SK-N-SH (cell line): ENCODE data around the gene BRAF. TPM values are rescaled to one million over a fixed set of nuclear protein-coding genes. Genes with fewer than 3 reads are reported as not detected.

Experiments used
- CTCF ChIA-PET: fragments of 300-600, 350-600 bp; formaldehyde crosslinking; extraction: SDS; loops from one replicate; lab custom pipeline; 2021; lab: Yijun Ruan, JAX
- POLR2A ChIA-PET: fragments of 350-600 bp; sonication (Branson Sonifier 250); formaldehyde crosslinking; extraction: SDS; loops from one replicate; lab custom pipeline; 2020; ENCODE audit warnings: antibody characterized with exemption, inconsistent platforms; lab: Yijun Ruan, JAX
- DNase-seq: peaks from one replicate; pipeline ENCODE4 v3.0.0; 2012
- H2AFZ ChIP-seq: fragments of 200-600 bp; sonication (generic); 2 replicates; pipeline ENCODE4 v1.8.1; 2016; ENCODE audit warnings: antibody characterized with exemption, mild to moderate bottlenecking, low read depth
- H3F3A ChIP-seq: fragments of 200-600 bp; sonication (generic); replicated peaks from 2 replicates; pipeline ENCODE3; 2016; ENCODE audit warnings: antibody characterized with exemption, mild to moderate bottlenecking; ENCODE audit not compliant: insufficient read depth
- H3K27ac ChIP-seq, 2 experiments: fragments of 200-500 bp in 1 of 2; fragments of 200-600 bp in 1 of 2; sonication (Bioruptor generic) in 1 of 2; sonication (generic), shearing (Covaris generic) in 1 of 2; 2 replicates each; pipeline versions ENCODE4 v1.5.1 to v1.6.1; 2014 to 2016; ENCODE audit warnings: low read depth in 2 of 2, inconsistent platforms in 1 of 2, low read length in 1 of 2, mild to moderate bottlenecking in 1 of 2, mixed read lengths in 1 of 2
- H3K27me3 ChIP-seq: fragments of 200-600 bp; sonication (generic), shearing (Covaris generic); 2 replicates; pipeline ENCODE4 v1.6.1; 2016; ENCODE audit warnings: mixed run types; ENCODE audit not compliant: insufficient read depth
- H3K36me3 ChIP-seq, 2 experiments: fragments of 200-500 bp in 1 of 2; fragments of 200-600 bp in 1 of 2; sonication (Bioruptor generic) in 1 of 2; sonication (generic) in 1 of 2; replicated peaks in 1 of 2; 2 replicates each; pipeline versions ENCODE3 to v1.5.1; 2014 to 2016; ENCODE audit warnings: low read length in 1 of 2, mild to moderate bottlenecking in 1 of 2; ENCODE audit not compliant: insufficient read depth in 2 of 2, control insufficient read depth in 1 of 2
- H3K4me1 ChIP-seq, 2 experiments: fragments of 200-500 bp in 1 of 2; fragments of 200-600 bp in 1 of 2; sonication (Bioruptor generic) in 1 of 2; sonication (generic), shearing (Covaris generic) in 1 of 2; 2 replicates each; pipeline versions ENCODE4 v1.5.1 to v1.6.1; 2014 to 2016; ENCODE audit warnings: low read depth in 1 of 2, low read length in 1 of 2, mixed run types in 1 of 2; ENCODE audit not compliant: insufficient read depth in 2 of 2, control insufficient read depth in 1 of 2
- H3K4me2 ChIP-seq: fragments of 200-600 bp; sonication (generic), shearing (Covaris generic); 2 replicates; pipeline ENCODE4 v1.6.1; 2017; ENCODE audit warnings: mixed run types
- H3K4me3 ChIP-seq, 2 experiments: fragments of 200-500 bp in 1 of 2; fragments of 200-600 bp in 1 of 2; sonication (Bioruptor generic) in 1 of 2; sonication (generic), shearing (Covaris generic) in 1 of 2; 2 replicates each; pipeline versions ENCODE4 v1.5.1 to v1.8.1; 2014 to 2016; ENCODE audit warnings: low read depth in 2 of 2, inconsistent platforms in 1 of 2, low read length in 1 of 2, mild to moderate bottlenecking in 1 of 2, mixed read lengths in 1 of 2, moderate library complexity in 1 of 2
- H3K79me2 ChIP-seq: fragments of 200-600 bp; sonication (generic); 2 replicates; pipeline ENCODE4 v1.8.1; 2017; ENCODE audit warnings: mild to moderate bottlenecking; ENCODE audit not compliant: insufficient read depth
- H3K9ac ChIP-seq: fragments of 200-600 bp; sonication (generic); 2 replicates; pipeline ENCODE4 v1.6.1; 2017; ENCODE audit warnings: mixed run types
- H3K9me2 ChIP-seq: fragments of 200-600 bp; sonication (generic); 2 replicates; pipeline ENCODE4 v1.6.1; 2017; ENCODE audit warnings: mixed run types
- H3K9me3 ChIP-seq: fragments of 200-600 bp; sonication (generic); 2 replicates; pipeline ENCODE4 v1.6.1; 2017; ENCODE audit warnings: mixed run types, mild to moderate bottlenecking, moderate library complexity
- H4K20me1 ChIP-seq: fragments of 200-600 bp; sonication (generic); 2 replicates; pipeline ENCODE4 v1.6.1; 2017; ENCODE audit warnings: mild to moderate bottlenecking, mixed run types; ENCODE audit not compliant: insufficient read depth
- CHD2 ChIP-seq: fragments of 150-350 bp; IDR thresholded peaks from 2 replicates; pipeline ENCODE4 v1.6.1; 2018; ENCODE audit warnings: low read length; ENCODE audit not compliant: partially characterized antibody
- ELF1 ChIP-seq: IDR thresholded peaks from 2 replicates; pipeline ENCODE4 v1.4.0; 2012
- EP300 ChIP-seq, 2 experiments: IDR thresholded peaks; 2 replicates each; pipeline versions ENCODE4 v1.4.0 to v1.6.1; 2012; ENCODE audit warnings: borderline replicate concordance in 1 of 2, low read depth in 1 of 2, low read length in 1 of 2
- FOXJ3 ChIP-seq: sonication (generic); formaldehyde crosslinking; IDR thresholded peaks from 2 replicates; pipeline ENCODE4 v1.5.1; 2020; ENCODE audit warnings: mild to moderate bottlenecking, missing genetic modification reagents
- GABPA ChIP-seq: IDR thresholded peaks from 2 replicates; pipeline ENCODE4 v1.4.0; 2012; ENCODE audit warnings: low read depth, mild to moderate bottlenecking
- GATA2 ChIP-seq: sonication (generic); formaldehyde crosslinking; IDR thresholded peaks from 2 replicates; pipeline ENCODE4 v1.5.0; 2020; ENCODE audit warnings: mild to moderate bottlenecking, missing genetic modification reagents
- MEF2A ChIP-seq: IDR thresholded peaks from 2 replicates; pipeline ENCODE4 v1.4.0; 2012; ENCODE audit warnings: low read depth, borderline replicate concordance
- MXI1 ChIP-seq: IDR thresholded peaks from 2 replicates; pipeline ENCODE4 v1.6.1; 2012; ENCODE audit warnings: mild to moderate bottlenecking, low read depth, low read length, improper control_type of control experiment
- NFIC ChIP-seq: IDR thresholded peaks from 2 replicates; pipeline ENCODE4 v1.4.0; 2012; ENCODE audit warnings: borderline replicate concordance
- PBX3 ChIP-seq: IDR thresholded peaks from 2 replicates; pipeline ENCODE4; 2012
- POLR2AphosphoS5 ChIP-seq: IDR thresholded peaks from 2 replicates; pipeline ENCODE4 v1.6.1; 2012; ENCODE audit warnings: low read depth, low read length
- SIN3A ChIP-seq: IDR thresholded peaks from 2 replicates; pipeline ENCODE4 v1.6.1; 2012; ENCODE audit warnings: low read depth, mild to moderate bottlenecking, low read length, moderate library complexity, borderline replicate concordance
- TEAD4 ChIP-seq: IDR thresholded peaks from 2 replicates; pipeline ENCODE4 v1.4.0; 2012; ENCODE audit warnings: mild to moderate bottlenecking, borderline replicate concordance; ENCODE audit not compliant: insufficient read depth
- USF2 ChIP-seq: fragments of 150-350 bp; IDR thresholded peaks from 2 replicates; pipeline ENCODE4 v1.6.1; 2017; ENCODE audit warnings: antibody characterized with exemption, low read length, low read depth, borderline replicate concordance
- WGBS: methylation state at CpG from one replicate; pipeline ENCODE4 v1.1.6; 2017; ENCODE audit warnings: low lambda C conversion rate; 5-methylcytosine and 5-hydroxymethylcytosine counted together
- polyA plus RNA-seq, 3 experiments: library from polyadenylated mRNA; depleted of rRNA; stranded (reverse); fragments of >200 nt; gene quantifications; 2 replicates each; pipeline ENCODE4 v1.2.3, GENCODE V29; 2012
- TF ChIP-seq, protein P1 (sequence below): IDR thresholded peaks from 2 replicates; pipeline ENCODE4 v1.4.0; 2012; ENCODE audit warnings: low read depth

Gene BRAF
- polyA plus RNA-seq, 1 of the 3 experiments (the other 2 are of a cell fraction) = 5.2 TPM

GRCh38 chr7:140673063-140673773, 251.5 kb downstream of the BRAF start:
- H4K20me1 ChIP-seq = no peaks in the 10 kb centered on the region
- no peaks in the 10 kb centered on the region for H3K9me2 ChIP-seq
- peak overlapping the region; percentile 97 for H3K4me2 ChIP-seq
- H3K9ac ChIP-seq = peak overlapping the region; percentile 60; the same call in 1 of the 2 replicates
- H3K4me1 ChIP-seq = peaks cover 7 to 20% of the 10 kb centered on the region in 2 experiments; a peak in 2 of 4 replicates
- H3K36me3 ChIP-seq = no peaks in the 10 kb centered on the region
- DNase-seq = peak; percentile 89
- no peaks in the 10 kb centered on the region for H3F3A ChIP-seq
- H3K79me2 ChIP-seq = no peaks in the 10 kb centered on the region
- peak overlapping the region; percentile 83 for H2AFZ ChIP-seq
- ChIA-PET CTCF (interaction anchor here (0.5 to 4.5 kb wide), 10 partner anchors 12 to 340 kb away, joined by 3 to 45 read pairs (median 10); partner anchors contain the start of genes DENND2A and MRPS33), POLR2A (interaction anchor here (0.6 to 1.2 kb wide), 2 partner anchors 23 to 329 kb away, joined by 3 to 5 read pairs; partner anchors contain the start of gene NDUFB2)
- no peaks in the 10 kb centered on the region for H3K27me3 ChIP-seq
- WGBS = 41% methylated on average over 9 of the region's 72 CpGs
- TF ChIP-seq USF2 (no peak), FOXJ3 (CRISPR knock-in tag) (no peak), ELF1 (no peak), NFIC (0 out of 2 replicates have a peak, but pooled peaks have one; percentile 4), GATA2 (CRISPR knock-in tag) (no peak), TEAD4 (no peak), CHD2 (peak; percentile 19), GABPA (no peak), MEF2A (no peak), PBX3 (no peak), POLR2AphosphoS5 (no peak), EP300 (IDR thresholded peaks at IDR 0.05; ENCODE audit: borderline replicate concordance in 1 of 2, low read depth in 1 of 2, low read length in 1 of 2) (no peak), MXI1 (peak; percentile 81; the same call in 1 of the 2 replicates), SIN3A (peak; percentile 34; the same call in 1 of the 2 replicates)
- TF ChIP-seq, protein P1, sequence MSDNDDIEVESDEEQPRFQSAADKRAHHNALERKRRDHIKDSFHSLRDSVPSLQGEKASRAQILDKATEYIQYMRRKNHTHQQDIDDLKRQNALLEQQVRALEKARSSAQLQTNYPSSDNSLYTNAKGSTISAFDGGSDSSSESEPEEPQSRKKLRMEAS = peak; percentile 46; the same call in 1 of the 2 replicates
- TF ChIP-seq, all 33 proteins: peak for 5
- Histone ChIP-seq H3K27ac (0 out of 4 replicates have a peak overlapping the region, but pooled peaks of 1 of the 2 experiments have one; percentile 18), H3K4me3 (peak overlapping the region; percentile 64 to 74), H3K9me3 (no peaks in the 10 kb centered on the region)
